GM12873 (cell line): ENCODE measurements around the gene STX18.

Experiments used
- TF ChIP-seq, protein P1 (sequence below): IDR thresholded peaks from 2 replicates; pipeline ENCODE4 v1.5.1; 2012; ENCODE audit warnings: low read depth, mild to moderate bottlenecking, moderate library complexity, low read length, control low read depth; ENCODE audit not compliant: insufficient read depth; ENCODE audit errors: missing control alignments

Gene STX18

GRCh38 chr4:4379540-4380087 is 162.2 kb downstream of the STX18 start:
- TF ChIP-seq, protein P1, sequence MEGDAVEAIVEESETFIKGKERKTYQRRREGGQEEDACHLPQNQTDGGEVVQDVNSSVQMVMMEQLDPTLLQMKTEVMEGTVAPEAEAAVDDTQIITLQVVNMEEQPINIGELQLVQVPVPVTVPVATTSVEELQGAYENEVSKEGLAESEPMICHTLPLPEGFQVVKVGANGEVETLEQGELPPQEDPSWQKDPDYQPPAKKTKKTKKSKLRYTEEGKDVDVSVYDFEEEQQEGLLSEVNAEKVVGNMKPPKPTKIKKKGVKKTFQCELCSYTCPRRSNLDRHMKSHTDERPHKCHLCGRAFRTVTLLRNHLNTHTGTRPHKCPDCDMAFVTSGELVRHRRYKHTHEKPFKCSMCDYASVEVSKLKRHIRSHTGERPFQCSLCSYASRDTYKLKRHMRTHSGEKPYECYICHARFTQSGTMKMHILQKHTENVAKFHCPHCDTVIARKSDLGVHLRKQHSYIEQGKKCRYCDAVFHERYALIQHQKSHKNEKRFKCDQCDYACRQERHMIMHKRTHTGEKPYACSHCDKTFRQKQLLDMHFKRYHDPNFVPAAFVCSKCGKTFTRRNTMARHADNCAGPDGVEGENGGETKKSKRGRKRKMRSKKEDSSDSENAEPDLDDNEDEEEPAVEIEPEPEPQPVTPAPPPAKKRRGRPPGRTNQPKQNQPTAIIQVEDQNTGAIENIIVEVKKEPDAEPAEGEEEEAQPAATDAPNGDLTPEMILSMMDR = no peak

DNA sequence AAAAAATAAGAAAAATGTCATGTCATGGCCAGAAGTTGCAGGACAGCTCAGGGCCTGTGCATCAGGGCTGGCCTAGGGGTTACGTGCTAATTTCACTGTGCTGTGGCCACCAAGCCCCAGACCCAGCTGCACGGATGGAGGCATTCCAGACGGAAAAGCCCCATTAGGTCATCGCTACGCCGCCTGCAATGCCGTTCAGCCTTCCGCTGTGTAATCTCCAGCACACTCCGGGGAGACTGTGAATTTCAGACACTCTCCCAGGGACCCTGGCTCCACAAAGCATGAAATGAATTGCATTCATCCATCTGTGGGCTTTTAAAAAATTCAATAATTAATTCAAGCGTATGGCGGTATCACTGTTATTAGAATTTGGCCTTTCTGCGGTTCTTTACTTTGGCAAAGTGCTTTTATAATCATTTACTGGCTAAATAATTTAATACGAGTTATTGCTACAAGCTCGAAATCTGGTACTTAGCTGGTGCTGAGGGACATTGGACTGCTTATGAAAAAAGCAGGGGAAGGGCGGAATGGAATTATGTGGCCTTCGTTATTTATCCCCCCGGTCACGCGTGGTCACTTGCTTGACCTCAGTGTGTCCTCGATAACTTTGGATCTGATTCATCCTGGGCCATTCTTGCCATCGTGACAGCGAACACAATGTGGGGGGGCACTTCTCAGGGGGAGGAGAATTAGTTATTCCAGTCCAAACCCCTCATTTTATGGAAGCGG is 164.0 kb downstream of the STX18 start:
- TF ChIP-seq, protein P1 = no peak

DNA sequence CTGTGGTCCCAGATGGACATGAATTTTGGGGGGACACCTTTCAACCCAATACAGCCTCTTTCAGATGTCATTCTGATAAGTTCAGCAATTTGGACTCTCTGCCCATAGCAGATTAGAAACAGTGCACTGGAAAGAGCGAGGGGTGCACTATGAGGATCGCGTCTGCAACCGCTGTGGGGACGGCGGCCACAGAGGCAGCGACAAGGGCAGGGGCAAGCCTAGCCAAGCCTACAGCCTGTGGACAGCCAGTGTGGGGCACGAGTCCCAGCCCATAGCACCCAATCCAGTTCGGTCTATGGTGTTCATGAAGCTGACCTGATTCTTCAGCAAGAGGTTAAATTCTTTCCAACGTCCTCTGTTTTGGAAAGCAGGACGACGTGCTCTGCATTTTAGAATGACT is 164.7 kb downstream of the STX18 start:
- TF ChIP-seq, protein P1 = no peak

DNA sequence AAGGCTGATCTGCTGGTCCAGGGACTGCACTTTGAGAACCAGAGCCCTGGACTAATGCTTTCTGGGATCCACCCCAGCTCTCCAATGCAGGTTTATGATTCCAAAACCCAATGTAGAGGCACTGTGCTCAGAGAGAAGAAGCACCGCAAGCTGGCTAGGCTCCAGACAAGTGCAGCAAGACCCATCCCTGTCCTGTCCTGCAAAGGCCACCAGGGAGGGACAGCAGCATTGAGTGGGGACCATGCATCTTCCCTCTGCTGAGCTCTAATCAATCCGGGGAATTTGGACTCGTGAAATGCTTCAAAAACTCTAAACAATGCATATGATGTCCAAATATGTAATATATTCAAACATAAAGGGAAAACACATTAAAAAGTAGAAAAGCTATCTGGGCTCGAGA is 165.8 kb downstream of the STX18 start:
- TF ChIP-seq, protein P1 = no peak

GRCh38 chr4:4374388-4375098 is 167.3 kb downstream of the STX18 start:
- TF ChIP-seq, protein P1 = no peak
